ENCODE results near the gene MAML1.

GRCh38 chr5:179812135-179812825, 79.7 kb downstream of the MAML1 start:
- TF ChIP-seq, protein P1, sequence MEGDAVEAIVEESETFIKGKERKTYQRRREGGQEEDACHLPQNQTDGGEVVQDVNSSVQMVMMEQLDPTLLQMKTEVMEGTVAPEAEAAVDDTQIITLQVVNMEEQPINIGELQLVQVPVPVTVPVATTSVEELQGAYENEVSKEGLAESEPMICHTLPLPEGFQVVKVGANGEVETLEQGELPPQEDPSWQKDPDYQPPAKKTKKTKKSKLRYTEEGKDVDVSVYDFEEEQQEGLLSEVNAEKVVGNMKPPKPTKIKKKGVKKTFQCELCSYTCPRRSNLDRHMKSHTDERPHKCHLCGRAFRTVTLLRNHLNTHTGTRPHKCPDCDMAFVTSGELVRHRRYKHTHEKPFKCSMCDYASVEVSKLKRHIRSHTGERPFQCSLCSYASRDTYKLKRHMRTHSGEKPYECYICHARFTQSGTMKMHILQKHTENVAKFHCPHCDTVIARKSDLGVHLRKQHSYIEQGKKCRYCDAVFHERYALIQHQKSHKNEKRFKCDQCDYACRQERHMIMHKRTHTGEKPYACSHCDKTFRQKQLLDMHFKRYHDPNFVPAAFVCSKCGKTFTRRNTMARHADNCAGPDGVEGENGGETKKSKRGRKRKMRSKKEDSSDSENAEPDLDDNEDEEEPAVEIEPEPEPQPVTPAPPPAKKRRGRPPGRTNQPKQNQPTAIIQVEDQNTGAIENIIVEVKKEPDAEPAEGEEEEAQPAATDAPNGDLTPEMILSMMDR (conservative IDR thresholded peaks at IDR 0.05 in 1 of 2, IDR thresholded peaks at IDR 0.05 in 1 of 2; ENCODE audit: low read depth in 1 of 2, low read length in 2 of 2) = no peak
- TF ChIP-seq EZH2 (IDR thresholded peaks at IDR 0.05; ENCODE audit: low read length, missing control alignments) = no peak
